ENCODE results near the gene RAP1GAP2.

RAP1GAP2 gene

DNA sequence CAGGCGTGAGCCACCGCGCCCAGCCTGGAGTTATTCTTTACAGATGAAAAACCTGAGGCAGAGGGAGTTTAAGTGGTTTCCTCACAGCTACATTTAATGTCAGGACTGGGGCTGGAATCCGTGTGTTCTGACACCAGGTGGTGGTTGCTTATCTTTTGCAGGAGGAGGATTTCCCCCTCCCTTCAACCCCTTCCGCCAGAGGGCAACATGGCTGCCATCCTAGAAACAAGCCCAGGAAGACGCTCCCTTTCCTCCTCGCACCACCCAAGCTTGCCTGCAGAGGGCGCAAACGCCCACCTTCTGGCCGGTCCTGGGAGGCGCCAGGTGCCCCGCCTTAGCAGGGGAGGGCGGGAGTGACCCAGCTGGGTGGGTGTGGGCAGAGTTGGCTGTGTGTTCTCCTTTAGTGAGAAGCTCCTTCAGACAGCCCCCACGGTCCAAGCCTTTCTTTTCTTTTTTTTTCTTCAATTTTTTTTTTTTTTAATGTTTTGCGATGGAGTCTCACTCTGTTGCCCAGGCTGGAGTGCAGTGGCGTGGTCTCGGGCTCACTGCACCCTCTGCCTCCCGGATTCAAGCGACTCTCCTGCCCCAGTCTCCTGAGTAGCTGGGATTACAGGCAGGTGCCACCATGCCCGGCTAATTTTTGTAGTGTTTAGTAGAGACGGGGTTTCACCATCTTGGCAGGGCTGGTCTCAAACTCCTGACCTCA lies 9.9 kb upstream of the RAP1GAP2 start:
- FAIRE-seq = no peak

GRCh38 chr17:2789700-2790099 lies 6.5 kb upstream of the RAP1GAP2 start:
- FAIRE-seq = no peak

GRCh38 chr17:2792366-2793169 lies 3.7 kb upstream of the RAP1GAP2 start:
- FAIRE-seq = no peak

GRCh38 chr17:2794111-2794803 lies 2.0 kb upstream of the RAP1GAP2 start:
- FAIRE-seq = no peak

GRCh38 chr17:2795441-2796163 lies 636 bp upstream of the RAP1GAP2 start:
- FAIRE-seq = no peak

- FAIRE-seq = no peak
These were observed 988 bp downstream of the RAP1GAP2 start for GRCh38 chr17:2797226-2797625.

- FAIRE-seq = no peak
These were observed 1.4 kb downstream of the RAP1GAP2 start for GRCh38 chr17:2797637-2798036.

GRCh38 chr17:2798188-2798587 lies 1.9 kb downstream of the RAP1GAP2 start:
- FAIRE-seq = no peak

DNA sequence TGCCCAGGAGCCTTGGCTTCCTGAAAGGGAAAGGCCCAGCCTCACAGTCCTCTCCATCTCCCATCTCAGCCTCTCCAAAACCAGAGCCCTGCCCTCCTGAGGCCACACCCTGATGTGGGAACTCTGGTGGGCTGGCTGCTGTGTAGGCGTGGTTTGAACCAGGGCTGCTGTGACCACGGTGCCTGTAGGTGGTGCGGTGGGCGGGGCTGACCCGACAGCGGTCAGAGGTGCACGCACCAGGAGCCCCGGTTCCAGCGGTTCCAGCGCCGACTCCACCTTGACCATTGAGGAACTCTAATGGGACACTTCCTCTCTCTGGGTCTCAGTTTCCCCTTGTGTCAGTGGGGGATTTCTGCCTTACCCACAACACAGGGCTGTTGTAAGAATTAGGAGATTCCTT lies 2.4 kb downstream of the RAP1GAP2 start:
- no peak for FAIRE-seq

DNA sequence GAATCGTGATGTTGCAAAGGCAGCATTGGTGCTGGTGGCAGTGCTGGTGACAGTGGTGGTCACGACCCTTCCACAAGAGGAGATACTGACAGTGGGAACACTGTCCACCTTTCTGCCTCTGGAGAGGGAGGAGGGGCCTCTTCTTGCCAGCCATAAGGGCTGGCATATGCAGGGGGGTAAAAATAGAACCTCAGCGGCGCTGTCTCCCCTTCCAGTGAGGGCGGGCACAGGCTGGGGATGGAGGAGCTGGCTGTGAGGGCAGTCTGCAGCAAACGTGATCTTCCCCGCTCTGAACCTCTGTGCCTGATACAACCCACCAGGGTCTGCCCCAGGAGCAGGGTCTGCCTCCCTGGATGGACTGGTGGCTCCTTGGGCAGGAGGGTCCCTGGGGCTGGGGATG lies 3.4 kb downstream of the RAP1GAP2 start:
- no peak for FAIRE-seq

DNA sequence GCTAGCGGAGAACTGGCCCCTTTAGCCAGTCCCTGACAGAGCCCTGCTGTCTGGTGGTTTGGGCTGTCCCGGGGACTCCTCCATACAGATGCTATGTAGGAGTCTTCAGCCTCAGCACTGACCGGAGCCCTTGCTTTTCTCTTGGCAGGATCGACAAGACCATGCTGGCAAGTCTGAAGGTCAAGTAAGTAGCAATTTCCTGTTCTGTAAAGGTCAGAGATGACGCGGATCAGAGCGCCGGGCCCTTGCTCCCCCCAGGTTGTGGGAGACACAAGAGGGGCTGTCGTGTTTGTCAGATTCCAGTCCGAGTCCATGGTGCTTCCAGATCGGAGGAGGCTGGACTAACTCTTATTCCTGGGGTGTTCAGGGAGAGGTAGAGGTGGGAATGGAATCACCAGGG lies 4.1 kb downstream of the RAP1GAP2 start:
- no peak for FAIRE-seq

DNA sequence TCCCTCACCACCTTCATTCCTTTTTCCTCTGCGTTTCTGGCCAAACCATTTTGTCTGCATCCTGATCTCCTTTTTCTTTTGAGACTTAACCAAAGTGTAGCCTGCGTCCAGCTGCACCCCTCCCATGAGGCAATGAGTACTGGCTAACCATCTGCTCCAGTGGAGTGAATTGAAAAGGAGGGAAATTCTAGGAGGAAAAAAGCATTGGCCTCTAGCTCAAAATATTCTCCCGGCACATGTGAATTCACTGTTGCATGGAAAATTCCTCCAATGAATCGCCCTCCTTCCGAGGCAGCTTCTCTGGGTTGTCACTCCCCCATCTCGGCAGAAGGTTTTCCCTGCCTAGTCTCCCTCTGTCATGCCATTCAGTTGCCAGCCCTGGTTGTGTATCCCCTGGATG lies 5.6 kb downstream of the RAP1GAP2 start:
- FAIRE-seq = no peak

GRCh38 chr17:2802574-2802973 lies 6.3 kb downstream of the RAP1GAP2 start:
- no peak for FAIRE-seq

DNA sequence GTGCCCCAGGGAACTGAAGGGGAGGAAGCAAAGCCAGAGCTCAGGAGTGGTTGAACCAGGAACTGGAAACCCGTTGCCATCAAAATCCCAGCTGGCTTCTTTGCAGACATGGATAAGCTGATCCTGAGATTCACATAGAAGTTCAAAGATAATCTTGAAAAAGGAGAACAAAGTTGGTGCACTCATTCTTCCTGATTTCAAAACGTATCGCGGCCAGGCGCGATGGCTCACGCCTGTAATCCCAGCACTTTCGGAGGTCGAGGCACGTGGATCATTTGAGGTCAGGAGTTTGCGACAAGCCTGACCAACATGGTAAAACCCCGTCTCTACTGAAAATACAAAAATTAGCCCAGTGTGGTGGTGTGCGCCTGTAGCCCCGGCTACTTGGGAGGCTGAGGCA lies 7.1 kb downstream of the RAP1GAP2 start:
- no peak for FAIRE-seq

DNA sequence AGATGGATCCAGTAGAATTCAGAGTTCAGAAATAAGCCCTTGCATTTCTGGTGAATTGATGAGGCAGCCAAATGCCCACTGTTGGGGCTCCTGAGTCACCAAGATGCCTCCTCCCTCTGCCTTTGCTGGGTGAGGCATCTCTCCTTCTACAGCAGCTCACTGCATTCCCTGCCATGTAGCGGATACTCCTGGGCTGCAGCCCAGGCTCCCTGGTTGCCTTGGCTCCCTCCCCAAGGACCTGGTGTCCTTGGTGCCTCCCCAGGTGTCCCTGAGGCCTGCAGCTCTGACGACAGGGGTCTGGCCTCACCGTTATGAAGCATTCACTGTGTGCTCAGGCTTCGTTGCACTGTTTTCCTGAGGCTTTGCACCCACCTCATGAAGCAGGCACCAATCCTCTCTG lies 7.7 kb downstream of the RAP1GAP2 start:
- FAIRE-seq = no peak

DNA sequence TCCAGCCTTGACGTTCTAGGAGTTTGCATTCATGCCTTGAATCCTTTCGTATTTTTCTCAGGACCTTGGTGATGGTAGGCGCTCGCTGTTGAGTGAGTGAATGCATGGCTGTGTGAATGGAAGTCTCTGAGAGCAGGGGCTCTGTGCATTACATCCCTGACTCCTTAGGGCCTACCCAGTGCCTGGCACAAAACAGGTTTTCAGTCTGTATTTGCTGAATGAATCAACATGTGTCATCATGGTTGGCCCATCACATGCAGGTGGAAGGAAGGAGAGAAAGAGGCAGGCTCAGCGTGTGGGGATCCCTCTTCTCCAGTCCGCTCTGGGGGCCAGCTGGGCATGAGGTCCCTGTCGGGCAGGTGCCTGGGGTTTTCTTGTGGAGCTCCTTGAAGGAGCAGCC lies 8.7 kb downstream of the RAP1GAP2 start:
- no peak for FAIRE-seq

GRCh38 chr17:2805961-2806360 lies 9.7 kb downstream of the RAP1GAP2 start:
- FAIRE-seq = no peak

GRCh38 chr17:2808367-2809335 lies 12.4 kb downstream of the RAP1GAP2 start:
- no peak for FAIRE-seq

GRCh38 chr17:2809337-2809736 lies 13.1 kb downstream of the RAP1GAP2 start:
- FAIRE-seq = no peak

DNA sequence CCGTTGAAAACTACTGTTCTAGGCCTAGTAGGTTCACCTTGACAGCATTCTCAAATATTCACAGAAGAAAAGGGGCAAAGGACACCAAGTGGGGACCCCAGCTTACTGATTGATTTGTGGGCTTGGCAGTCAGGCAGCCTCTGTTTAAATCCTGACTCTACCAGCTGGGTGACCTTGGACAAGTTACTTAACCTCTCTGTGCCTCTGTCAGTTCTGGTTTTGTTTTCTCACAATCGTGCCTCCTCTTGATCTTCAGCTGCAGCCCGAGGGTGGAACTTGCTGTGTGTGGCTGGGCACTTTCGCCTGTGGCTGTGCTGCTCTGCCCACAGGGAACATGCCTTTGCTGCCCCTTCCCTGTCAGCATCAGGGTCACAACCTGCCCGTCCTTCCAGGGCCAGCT lies 17.8 kb downstream of the RAP1GAP2 start:
- no peak for FAIRE-seq

DNA sequence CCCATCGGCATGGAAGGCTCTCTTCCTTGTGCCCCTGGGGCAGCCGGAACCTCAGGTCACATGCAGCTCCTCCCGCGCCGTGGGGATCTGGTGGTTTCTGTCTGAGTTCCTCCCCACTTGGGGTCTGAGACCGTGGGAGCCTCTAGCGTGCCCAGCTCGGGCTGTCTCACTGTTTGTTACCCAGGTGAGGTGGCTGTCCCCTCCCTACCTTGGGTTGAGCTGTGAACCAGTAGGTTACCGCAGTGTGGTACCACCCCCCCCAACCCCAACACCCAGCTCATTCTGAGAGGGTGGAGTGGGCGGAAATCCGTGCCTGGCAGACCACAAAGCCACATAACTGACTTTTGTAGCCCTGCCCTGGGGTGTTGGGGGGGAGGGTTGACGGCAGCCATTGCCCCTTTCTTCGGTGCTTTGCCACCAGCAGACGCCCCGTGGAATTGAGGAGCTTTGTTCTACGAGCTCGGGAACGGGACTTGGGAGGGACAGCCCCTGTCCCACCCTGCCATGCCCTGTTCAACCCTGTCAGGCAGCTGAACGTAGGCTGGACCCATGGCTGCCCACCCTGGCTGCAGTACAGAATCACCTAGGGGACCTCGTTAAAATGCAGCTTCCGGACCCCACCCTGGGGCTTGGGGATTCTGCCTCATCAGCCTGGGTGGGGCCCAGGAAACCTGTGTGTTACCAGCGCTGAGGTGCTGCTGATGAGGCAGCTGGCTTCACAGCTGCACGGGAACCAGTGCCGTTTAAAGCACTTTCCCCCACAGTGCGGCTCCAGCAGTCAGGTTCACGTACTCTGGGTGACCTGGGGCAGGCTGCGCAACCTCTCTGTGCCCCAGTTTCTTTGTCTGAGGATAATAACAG lies 18.5 kb downstream of the RAP1GAP2 start:
- FAIRE-seq = no peak

Data from islet of Langerhans (tissue), 1 donor.